ENCODE measurements around the gene PKD2L2. TPM values are rescaled to one million over a fixed set of nuclear protein-coding genes. Genes with fewer than 3 reads are reported as not detected.

Gene PKD2L2
- total RNA-seq (under 1 TPM in 1 of 4 donors, not detected in 3; 0.36 TPM), polyA plus RNA-seq (under 1 TPM in 1 of 3 donors, not detected in 2; 0.07 TPM)

GRCh38 chr5:137888863-137889759, at the start of gene PKD2L2:
Gene PKD2L2 (plus strand): TSS chr5:137889457. CDS start chr5:137889492, 35 bp downstream.
- TF ChIP-seq POLR2AphosphoS5 (IDR thresholded peaks at IDR 0.05) = peak in 3 of 4 donors; percentile 47 to 69 (median 53)
- TF ChIP-seq POLR2A (IDR thresholded peaks at IDR 0.05) = peak in 1 of 2 donors; percentile 33
- no peak for TF ChIP-seq EP300 (IDR thresholded peaks at IDR 0.05)
- TF ChIP-seq CTCF (IDR thresholded peaks at IDR 0.05) = no peak
- WGBS, 2 donors = 18 to 56% methylated on average over 59 of the region's 59 CpGs
- peak; percentile 86 for DNase-seq
- Histone ChIP-seq H3K36me3 (no peaks in the 10 kb centered on the region), H3K9me3 (no peaks in the 10 kb centered on the region), H3K4me3 (peak within 1 kb of the TSS; percentile 13 to 51 (median 42)), H3K4me1 (peaks cover 0 to 10% (median 8%) of the 10 kb centered on the region in 4 donors), H3K27ac (peak within 1 kb of the TSS; percentile 68 to 79 (median 77)), H3K27me3 (no peaks in the 10 kb centered on the region)
- intact Hi-C loops (cut with DNase I) = no loop called here

GRCh38 chr5:137842296-137842695, 47.0 kb upstream of the PKD2L2 start:
- intact Hi-C loops (cut with DNase I) = no loop called here
- Histone ChIP-seq H3K4me3 (no peak overlapping the region), H3K9me3 (no peaks in the 10 kb centered on the region), H3K36me3 (no peaks in the 10 kb centered on the region), H3K27ac (no peak overlapping the region), H3K4me1 (peaks cover 0 to 13% (median 7%) of the 10 kb centered on the region in 4 donors), H3K27me3 (no peaks in the 10 kb centered on the region)
- DNase-seq = no peak
- 83 to 92% methylated on average over 5 of the region's 5 CpGs for WGBS, 2 donors
- TF ChIP-seq POLR2AphosphoS5 (IDR thresholded peaks at IDR 0.05) = no peak
- TF ChIP-seq CTCF (IDR thresholded peaks at IDR 0.05) = no peak
- no peak for TF ChIP-seq EP300 (IDR thresholded peaks at IDR 0.05)
- no peak for TF ChIP-seq POLR2A (IDR thresholded peaks at IDR 0.05)

GRCh38 chr5:137843676-137844299, 45.5 kb upstream of the PKD2L2 start:
- no peak for DNase-seq
- H3K27ac ChIP-seq = no peak overlapping the region
- H3K27me3 ChIP-seq = no peaks in the 10 kb centered on the region
- intact Hi-C loops (cut with DNase I) = no loop called here
- H3K4me3 ChIP-seq = no peak overlapping the region
- H3K9me3 ChIP-seq = no peaks in the 10 kb centered on the region
- H3K36me3 ChIP-seq = no peaks in the 10 kb centered on the region
- TF ChIP-seq POLR2AphosphoS5 (IDR thresholded peaks at IDR 0.05) (no peak), EP300 (IDR thresholded peaks at IDR 0.05) (no peak), POLR2A (IDR thresholded peaks at IDR 0.05) (no peak), CTCF (IDR thresholded peaks at IDR 0.05) (no peak)
- H3K4me1 ChIP-seq = no peaks in the 10 kb centered on the region
- WGBS, 2 donors = 81 to 91% methylated on average over 4 of the region's 4 CpGs

GRCh38 chr5:137845472-137845871, 43.8 kb upstream of the PKD2L2 start:
- Histone ChIP-seq H3K36me3 (no peaks in the 10 kb centered on the region), H3K27me3 (no peaks in the 10 kb centered on the region), H3K27ac (no peak overlapping the region), H3K4me1 (no peaks in the 10 kb centered on the region), H3K4me3 (no peak overlapping the region), H3K9me3 (no peaks in the 10 kb centered on the region)
- TF ChIP-seq POLR2A (IDR thresholded peaks at IDR 0.05) (no peak), CTCF (IDR thresholded peaks at IDR 0.05) (no peak), POLR2AphosphoS5 (IDR thresholded peaks at IDR 0.05) (no peak), EP300 (IDR thresholded peaks at IDR 0.05) (no peak)
- DNase-seq = no peak
- intact Hi-C loops (cut with DNase I) = no loop called here

All from sigmoid colon (tissue), 7 donors.